ENCODE data around the gene TMEM186.

- TF ChIP-seq, protein P1, sequence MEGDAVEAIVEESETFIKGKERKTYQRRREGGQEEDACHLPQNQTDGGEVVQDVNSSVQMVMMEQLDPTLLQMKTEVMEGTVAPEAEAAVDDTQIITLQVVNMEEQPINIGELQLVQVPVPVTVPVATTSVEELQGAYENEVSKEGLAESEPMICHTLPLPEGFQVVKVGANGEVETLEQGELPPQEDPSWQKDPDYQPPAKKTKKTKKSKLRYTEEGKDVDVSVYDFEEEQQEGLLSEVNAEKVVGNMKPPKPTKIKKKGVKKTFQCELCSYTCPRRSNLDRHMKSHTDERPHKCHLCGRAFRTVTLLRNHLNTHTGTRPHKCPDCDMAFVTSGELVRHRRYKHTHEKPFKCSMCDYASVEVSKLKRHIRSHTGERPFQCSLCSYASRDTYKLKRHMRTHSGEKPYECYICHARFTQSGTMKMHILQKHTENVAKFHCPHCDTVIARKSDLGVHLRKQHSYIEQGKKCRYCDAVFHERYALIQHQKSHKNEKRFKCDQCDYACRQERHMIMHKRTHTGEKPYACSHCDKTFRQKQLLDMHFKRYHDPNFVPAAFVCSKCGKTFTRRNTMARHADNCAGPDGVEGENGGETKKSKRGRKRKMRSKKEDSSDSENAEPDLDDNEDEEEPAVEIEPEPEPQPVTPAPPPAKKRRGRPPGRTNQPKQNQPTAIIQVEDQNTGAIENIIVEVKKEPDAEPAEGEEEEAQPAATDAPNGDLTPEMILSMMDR (conservative IDR thresholded peaks at IDR 0.05 in 1 of 2, IDR thresholded peaks at IDR 0.05 in 1 of 2; ENCODE audit: extremely low read depth in 1 of 2, insufficient read depth in 1 of 2, low read depth in 1 of 2, low read length in 2 of 2): no peak
- no peak for TF ChIP-seq EZH2 (IDR thresholded peaks at IDR 0.05; ENCODE audit: borderline replicate concordance, low read length)
Measured at GRCh38 chr16:8775359-8775758, 22.1 kb downstream of the TMEM186 start.
